NCI-H2227 treated with DMSO at 0.1 percent for 48 hours (cell line): ENCODE results near the gene MAST2.
"Not testable (repeated sequence)": the region's sequence is repeated elsewhere in the genome, so short reads cannot be mapped to it uniquely, and the experiment has no call there.

Experiments used
- DNase-seq: peaks from one replicate; lab custom pipeline; 2025; lab: John Stamatoyannopoulos, UW

Gene MAST2

GRCh38 chr1:45894331-45894730, 90.9 kb downstream of the MAST2 start:
- DNase-seq = no peak

- no peak for DNase-seq
Observed at GRCh38 chr1:45894921-45895320, 91.5 kb downstream of the MAST2 start.

- DNase-seq = no peak
Observed at GRCh38 chr1:45895406-45895805, 92.0 kb downstream of the MAST2 start.

- DNase-seq = no peak
Observed at GRCh38 chr1:45906883-45907282, 103.5 kb downstream of the MAST2 start.

GRCh38 chr1:45908611-45909140, 105.3 kb downstream of the MAST2 start:
- DNase-seq = no peak

GRCh38 chr1:45911634-45912033, 108.2 kb downstream of the MAST2 start:
- no peak for DNase-seq

- peak; percentile 71 for DNase-seq
Observed at GRCh38 chr1:45913183-45913683, 109.8 kb downstream of the MAST2 start.

- DNase-seq = no peak
Observed at GRCh38 chr1:45913731-45914501, 110.5 kb downstream of the MAST2 start.

- DNase-seq = no peak
Observed at GRCh38 chr1:45914836-45915235, 111.4 kb downstream of the MAST2 start.

- no peak for DNase-seq
Observed at GRCh38 chr1:45922374-45922773, 119.0 kb downstream of the MAST2 start.

- DNase-seq = no peak
Observed at GRCh38 chr1:45922813-45923212, 119.4 kb downstream of the MAST2 start.

- DNase-seq = no peak
Observed at GRCh38 chr1:45923343-45923742, 119.9 kb downstream of the MAST2 start.

- no peak for DNase-seq
Observed at GRCh38 chr1:45924736-45925135, 121.3 kb downstream of the MAST2 start.

GRCh38 chr1:45925728-45926287, 122.4 kb downstream of the MAST2 start:
- DNase-seq = no peak

- no peak for DNase-seq
Observed at GRCh38 chr1:45926330-45926729, 122.9 kb downstream of the MAST2 start.

- not testable (repeated sequence) for DNase-seq
Observed at GRCh38 chr1:45927231-45927915, 124.0 kb downstream of the MAST2 start.

GRCh38 chr1:45928486-45929205, 125.2 kb downstream of the MAST2 start:
- DNase-seq = no peak

- DNase-seq = peak; percentile 92
Observed at GRCh38 chr1:45929257-45929687, 125.9 kb downstream of the MAST2 start.

- DNase-seq = no peak
Observed at GRCh38 chr1:45930258-45931150, 127.1 kb downstream of the MAST2 start.

GRCh38 chr1:45932205-45932604, 128.8 kb downstream of the MAST2 start:
- DNase-seq = not testable (repeated sequence)

- no peak for DNase-seq
Observed at GRCh38 chr1:45934947-45935346, 131.5 kb downstream of the MAST2 start.
